Measurements from ENCODE around the gene THRA.

Gene THRA

GRCh38 chr17:40087903-40088718 is 25.3 kb downstream of the THRA start:
- ATAC-seq = no peak
- no peak for TF ChIP-seq ZC3H10 (CRISPR knock-in tag; IDR thresholded peaks at IDR 0.05)
- TF ChIP-seq ZNF565 (CRISPR knock-in tag; conservative IDR thresholded peaks at IDR 0.05; ENCODE audit: low read depth) = no peak
- no peak for TF ChIP-seq POU6F1 (CRISPR knock-in tag; IDR thresholded peaks at IDR 0.05; ENCODE audit: borderline replicate concordance, low read depth)
- TF ChIP-seq ARNTL (CRISPR knock-in tag; IDR thresholded peaks at IDR 0.05; ENCODE audit: borderline replicate concordance, low read depth) = no peak

GRCh38 chr17:40089077-40089895 is 26.5 kb downstream of the THRA start:
- ATAC-seq = no peak
- TF ChIP-seq POU6F1 (CRISPR knock-in tag; IDR thresholded peaks at IDR 0.05; ENCODE audit: borderline replicate concordance, low read depth) (no peak), CSRNP3 (CRISPR knock-in tag; IDR thresholded peaks at IDR 0.05) (no peak), TSHZ2 (CRISPR knock-in tag; IDR thresholded peaks at IDR 0.05) (no peak), TCF4 (CRISPR knock-in tag; IDR thresholded peaks at IDR 0.05; ENCODE audit: borderline replicate concordance) (no peak), TOX (CRISPR knock-in tag; IDR thresholded peaks at IDR 0.05; ENCODE audit: borderline replicate concordance) (no peak), RARB (CRISPR knock-in tag; IDR thresholded peaks at IDR 0.05) (no peak), GLIS3 (CRISPR knock-in tag; IDR thresholded peaks at IDR 0.05) (no peak), PPARA (CRISPR knock-in tag; IDR thresholded peaks at IDR 0.05; ENCODE audit: borderline replicate concordance) (no peak), ZFP30 (CRISPR knock-in tag; IDR thresholded peaks at IDR 0.05) (no peak), ZFP3 (CRISPR knock-in tag; IDR thresholded peaks at IDR 0.05) (no peak), ZNF8 (CRISPR knock-in tag; IDR thresholded peaks at IDR 0.05) (no peak), ISL1 (CRISPR knock-in tag; IDR thresholded peaks at IDR 0.05) (no peak), OSR1 (CRISPR knock-in tag; IDR thresholded peaks at IDR 0.05) (no peak), PATZ1 (CRISPR knock-in tag; IDR thresholded peaks at IDR 0.05; ENCODE audit: borderline replicate concordance) (no peak)
